Right ventricle myocardium superior (tissue), 1 donor: Measurements from ENCODE around the gene FOXN3. TPM values are rescaled to one million over a fixed set of nuclear protein-coding genes. Genes with fewer than 3 reads are reported as not detected.

ENCODE experiments used
- ATAC-seq: fragments of 200-7000 bp; cut with Tn5 transposase; one replicate; pipeline ENCODE4 v1.9.1; 2020; ENCODE audit warnings: mild to moderate bottlenecking; ENCODE audit not compliant: poor library complexity
- DNase-seq: peaks from one replicate; pipeline ENCODE4 v3.0.0-alpha.2; 2020
- intact Hi-C: fragments of 100-400 bp; cut with DNase I; formaldehyde crosslinking; loops from one replicate; pipeline ENCODE4 v1.11.2; 2022
- total RNA-seq: library from RNA; stranded (reverse); fragmentation: NEBNext Ultra II Directional; extraction: Animal tissue kit (Norgen Biotek cat#: 25700); gene quantifications from one replicate; pipeline ENCODE4 v1.2.1, GENCODE V29; 2021
- donor health status: DM: no; HTN: yes; CAD: no; lungs with severe emphysema.

FOXN3 gene
- total RNA-seq, 1 donor from 2014 or later, result 122 TPM

DNA sequence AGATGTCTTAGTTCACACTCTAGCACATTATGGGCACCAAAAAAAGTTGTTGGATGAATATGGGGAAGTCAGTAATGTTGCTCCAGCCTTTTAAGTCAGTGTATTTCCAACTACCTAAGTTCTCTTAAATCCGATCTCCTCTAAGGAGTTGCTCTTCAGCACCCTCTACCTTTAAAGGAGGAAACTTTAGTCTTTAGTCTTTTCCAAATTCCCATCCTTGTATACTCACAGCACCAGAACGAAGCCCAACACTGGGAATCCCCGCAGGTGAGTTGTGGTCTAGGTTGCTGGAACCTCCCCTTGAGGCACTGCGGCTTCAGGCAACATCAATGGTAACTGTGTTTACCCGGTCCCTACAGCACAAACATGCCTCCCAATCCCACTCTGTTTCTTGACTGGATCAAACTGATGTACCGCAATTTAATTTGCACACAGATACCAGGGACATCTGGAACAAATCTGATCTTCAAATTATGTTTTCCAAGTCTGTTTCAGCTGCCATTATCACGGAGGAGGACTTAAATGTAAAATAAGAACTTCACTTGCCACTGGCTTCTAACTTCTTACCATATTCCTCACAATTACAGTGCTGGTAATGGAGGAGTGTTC lies 179.0 kb downstream of the FOXN3 start:
- DNase-seq (no peak), ATAC-seq (peak; percentile 30)
- intact Hi-C loops, result no loop called here

DNA sequence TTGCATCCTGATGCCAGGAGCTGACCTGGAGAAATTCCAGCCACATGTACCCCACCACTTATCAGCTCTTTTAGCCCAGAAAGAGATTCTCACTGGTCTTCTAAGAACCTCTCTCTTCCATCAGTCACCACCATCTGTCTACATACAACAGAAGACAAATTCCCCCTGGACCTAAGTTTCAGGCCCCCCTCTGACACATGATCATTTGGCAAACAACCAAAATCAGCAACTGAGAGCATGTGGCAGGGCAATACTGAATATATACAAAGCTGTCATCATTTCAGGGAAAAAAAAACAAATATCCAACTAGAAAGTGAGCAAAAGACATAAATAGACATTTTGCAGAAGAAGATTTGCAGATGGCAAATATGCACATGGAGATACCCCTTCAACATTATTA lies 180.2 kb downstream of the FOXN3 start:
- DNase-seq, result no peak
- intact Hi-C loops, result no loop called here
- ATAC-seq, result no peak

DNA sequence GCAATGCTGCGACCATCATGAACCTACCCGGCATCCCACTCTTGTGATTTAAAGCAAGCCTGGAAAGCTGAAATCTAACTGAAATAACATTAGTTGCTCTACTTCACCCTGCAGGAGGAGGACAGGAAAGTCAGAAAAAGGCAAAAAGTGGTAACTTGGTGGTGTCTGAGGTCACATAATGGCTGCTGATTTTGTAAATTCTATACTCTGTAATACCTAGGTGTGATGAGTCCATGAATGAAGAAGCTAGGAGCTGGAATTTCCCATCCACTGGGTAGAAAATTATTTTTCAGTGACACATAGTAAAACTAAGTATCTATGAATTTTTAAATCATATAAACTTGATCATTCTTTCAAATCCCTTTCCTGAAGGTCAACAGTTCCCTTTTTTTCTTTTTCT lies 183.8 kb downstream of the FOXN3 start:
- DNase-seq (no peak), ATAC-seq (no peak)
- intact Hi-C loops, result no loop called here

DNA sequence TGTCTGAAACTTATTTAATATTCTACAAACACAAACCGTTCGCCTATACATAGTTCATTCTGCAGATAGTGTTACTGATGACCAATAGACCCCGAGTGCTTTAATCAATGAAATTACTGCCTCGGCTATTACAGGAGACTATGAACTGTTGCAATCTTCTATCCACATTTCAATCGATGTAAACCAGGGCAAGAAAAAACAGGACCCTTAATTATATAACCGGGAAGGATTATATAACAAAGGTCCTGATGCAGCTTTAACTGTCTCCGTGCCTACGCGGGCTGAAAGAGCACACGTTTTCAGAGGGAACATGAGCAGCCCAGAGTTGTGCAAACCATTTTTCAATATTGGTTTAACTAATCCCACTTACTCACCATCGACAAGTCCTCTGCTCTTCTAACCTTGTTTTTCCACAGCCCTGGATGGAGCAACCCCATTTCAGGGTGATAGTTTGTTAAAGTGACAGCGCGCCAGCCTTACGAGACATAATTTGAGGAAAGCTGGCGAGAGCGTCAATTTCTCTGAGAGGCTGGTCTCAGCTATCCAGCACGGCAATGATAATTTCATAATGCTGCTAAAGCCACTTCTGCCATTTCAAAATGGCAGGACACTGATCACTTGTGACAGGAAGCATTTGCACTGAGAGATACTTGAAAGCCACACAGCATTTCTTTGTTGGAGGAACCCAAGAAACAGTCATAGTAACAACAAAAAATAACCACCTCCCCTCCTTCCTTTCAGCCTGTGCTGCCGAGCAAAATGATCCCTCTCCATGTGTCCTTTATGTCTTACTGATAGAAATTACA lies 184.6 kb downstream of the FOXN3 start:
- intact Hi-C loops, result no loop called here
- no peak for ATAC-seq
- no peak for DNase-seq

DNA sequence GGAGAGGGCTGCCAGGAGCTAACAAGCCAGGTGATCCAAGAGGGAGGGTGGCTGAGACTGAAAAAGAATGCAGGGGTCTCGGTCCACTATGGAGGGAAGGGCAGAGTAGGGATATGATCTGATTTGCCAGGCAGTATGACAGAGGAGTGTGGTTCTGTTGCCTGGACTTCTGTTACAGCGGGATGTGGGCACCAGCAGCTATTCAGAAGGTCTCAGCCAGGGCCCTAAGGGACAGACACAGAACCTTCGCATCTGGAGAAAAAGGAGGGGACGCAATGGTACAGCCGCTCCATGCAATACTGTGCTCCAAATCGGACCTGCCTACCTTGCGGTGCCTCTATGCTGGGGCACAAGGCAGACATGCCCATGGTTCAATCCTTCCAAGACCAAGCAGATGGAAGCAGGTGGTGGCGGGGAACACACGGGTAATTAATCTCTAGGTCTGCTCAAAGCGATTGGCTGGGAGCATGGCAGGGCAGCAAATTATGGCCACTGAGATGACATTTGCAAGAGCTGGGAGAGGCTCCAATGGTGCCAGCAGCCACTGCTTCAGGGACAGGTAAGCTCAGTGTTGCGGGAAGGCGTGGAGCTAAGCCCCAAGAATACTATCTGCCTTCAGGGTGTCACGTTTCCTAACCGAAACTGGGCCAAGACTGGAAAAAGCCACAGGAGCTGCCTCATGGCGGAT lies 185.5 kb downstream of the FOXN3 start:
- intact Hi-C loops, result no loop called here
- ATAC-seq, result no peak
- no peak for DNase-seq

DNA sequence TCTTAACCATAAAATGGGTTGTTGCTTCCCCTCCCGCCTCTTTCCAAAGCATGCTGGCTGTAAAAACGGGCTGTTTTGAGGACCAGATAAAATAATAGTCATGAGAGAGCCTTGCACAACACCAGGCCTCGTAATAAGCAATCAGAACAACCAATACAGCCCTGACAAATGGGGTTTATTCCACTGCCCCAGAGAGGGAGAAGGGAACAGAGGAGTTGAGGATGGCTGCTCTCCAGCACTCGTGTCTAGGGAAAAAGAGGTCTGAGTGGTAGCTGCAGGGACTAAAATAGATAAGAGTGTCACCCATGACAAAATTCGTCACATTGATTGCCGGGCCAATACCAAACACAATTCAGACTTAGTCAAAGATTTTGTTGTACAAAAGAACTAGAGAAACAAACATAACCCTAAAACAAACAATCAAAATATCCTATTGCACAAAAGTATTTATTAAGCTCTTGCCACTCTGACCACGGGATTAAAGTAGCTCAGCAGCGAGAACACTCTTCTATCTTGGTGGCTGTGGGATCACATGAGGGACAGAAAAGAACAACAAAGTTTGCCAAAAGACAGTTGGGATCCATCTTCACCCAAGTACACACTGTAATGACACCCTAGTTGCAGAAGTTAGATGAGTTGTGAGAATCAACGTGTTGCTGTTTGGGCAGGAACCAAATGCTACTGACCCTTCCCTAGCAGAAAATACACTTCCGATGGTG lies 188.0 kb downstream of the FOXN3 start:
- ATAC-seq (peak; percentile 84), DNase-seq (no peak)
- intact Hi-C loops, result no loop called here

DNA sequence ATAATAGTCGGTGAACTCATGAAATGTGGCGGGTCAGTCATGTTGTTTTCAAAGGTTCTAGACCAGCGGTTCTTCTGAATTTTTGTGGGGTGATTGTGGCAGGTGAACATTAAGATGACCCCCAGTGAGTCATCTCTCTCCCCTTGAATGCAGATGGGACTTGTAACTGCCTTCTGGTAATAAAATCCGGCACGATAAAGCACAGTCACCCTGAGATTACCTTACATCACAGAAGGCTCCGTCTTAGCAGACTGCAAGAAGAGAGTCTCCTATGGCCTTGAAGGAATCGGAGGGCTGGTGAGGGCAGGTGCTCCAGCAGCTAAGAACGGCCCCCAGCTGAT lies 189.6 kb downstream of the FOXN3 start:
- ATAC-seq (no peak), DNase-seq (no peak)
- intact Hi-C loops, result no loop called here

DNA sequence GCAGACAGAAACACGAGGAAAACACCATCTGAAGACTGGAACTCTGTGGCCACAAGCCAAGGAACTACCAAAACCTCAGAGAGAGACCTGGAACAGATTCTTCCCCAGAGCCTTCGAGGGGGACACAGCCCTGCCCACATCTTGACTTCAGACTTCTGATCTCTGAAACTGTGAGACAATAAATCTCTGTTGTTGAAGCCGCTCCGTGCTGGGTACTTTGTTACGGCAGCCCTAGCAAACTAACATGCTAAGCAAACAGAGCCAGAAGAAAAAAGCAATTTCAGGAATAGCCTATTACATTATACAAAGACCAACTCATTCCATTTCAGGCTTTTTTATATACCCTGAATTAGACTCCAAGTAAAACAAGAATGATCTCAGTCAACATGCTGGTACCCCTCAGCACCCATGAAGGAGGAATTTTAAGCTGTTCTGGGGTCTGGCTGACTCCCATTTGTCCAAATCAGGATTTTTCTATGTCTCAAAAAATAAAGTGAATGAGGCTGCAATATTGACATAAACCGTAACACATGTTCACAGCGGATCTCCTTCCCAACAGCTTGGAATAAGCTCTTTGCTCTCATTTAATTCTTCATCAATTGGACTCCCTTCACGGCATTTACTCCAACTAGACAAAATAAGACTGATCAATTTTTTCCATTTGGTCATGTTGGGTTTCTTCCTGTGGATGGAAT lies 190.1 kb downstream of the FOXN3 start:
- intact Hi-C loops, result no loop called here
- ATAC-seq, result peak; percentile 44
- DNase-seq, result no peak

DNA sequence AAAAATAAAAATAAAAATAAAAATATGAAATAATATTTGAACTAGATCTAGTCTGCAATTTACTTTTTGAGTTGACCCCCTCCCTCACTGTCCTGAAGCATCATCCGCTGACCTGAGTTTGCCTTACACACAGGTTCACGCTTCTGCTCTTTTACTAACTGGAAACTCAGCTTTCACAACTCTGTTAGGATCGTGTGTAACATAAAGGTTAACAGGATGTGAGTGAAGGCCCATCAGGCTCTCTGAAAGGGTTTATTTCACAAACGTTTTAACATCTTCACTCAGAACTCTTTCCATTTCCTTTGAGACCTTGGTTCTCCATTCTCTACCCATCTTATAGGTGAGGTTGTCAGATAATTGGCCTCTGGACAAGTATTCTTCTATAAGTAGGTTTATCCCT lies 191.4 kb downstream of the FOXN3 start:
- ATAC-seq, result no peak
- no peak for DNase-seq
- intact Hi-C loops, result no loop called here

DNA sequence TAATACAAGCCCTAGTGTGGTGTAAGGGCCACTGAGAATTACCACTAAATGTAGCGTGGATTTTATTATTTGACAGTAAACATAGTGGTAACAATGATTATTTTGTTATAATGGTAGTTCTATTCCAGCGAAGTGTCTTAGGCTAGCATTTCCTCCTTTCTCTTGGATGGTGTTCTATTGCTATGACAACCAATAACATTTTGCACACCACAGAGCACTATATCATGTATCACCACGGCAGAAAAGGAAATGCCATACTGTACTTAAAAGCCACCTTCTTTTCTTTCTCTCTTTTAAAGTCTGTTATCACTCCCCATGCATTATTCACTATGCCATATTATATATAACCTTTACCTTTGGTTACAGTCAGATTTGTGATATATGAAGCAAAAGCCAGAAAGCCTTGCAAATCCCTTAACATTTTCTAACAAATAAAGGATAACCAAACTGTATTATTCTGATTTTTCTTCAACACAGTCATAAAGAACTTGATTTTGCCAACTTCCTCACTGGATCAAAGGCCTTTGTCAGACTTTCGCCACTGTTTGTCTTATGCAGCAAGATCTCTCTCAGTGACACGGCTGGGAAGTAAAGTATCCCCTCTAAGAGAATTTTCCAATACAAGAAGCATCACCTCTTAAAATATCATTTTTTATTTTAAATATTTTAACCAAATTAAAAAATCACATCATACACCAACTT lies 195.8 kb downstream of the FOXN3 start:
- DNase-seq, result no peak
- intact Hi-C loops, result no loop called here
- ATAC-seq, result peak; percentile 88

DNA sequence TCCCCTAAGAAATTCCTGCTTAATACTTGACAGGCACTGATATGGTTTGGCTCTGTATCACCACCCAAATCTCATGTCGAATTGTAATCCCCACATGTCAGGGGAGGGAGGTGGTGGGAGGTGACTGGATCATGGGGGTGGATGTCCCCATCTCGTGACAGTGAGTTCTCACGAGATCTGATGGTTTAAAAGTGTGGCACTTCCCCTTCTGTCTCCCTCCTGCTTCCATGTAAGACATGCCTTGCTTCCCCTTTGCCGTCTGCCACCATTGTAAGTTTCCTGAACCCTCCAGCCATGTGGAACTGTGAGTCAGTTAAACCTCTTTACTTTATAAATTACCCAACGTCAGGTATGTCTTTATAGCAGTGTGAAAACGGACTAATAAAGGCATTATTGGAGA lies 198.0 kb downstream of the FOXN3 start:
- ATAC-seq (no peak), DNase-seq (no peak)
- intact Hi-C loops, result no loop called here

DNA sequence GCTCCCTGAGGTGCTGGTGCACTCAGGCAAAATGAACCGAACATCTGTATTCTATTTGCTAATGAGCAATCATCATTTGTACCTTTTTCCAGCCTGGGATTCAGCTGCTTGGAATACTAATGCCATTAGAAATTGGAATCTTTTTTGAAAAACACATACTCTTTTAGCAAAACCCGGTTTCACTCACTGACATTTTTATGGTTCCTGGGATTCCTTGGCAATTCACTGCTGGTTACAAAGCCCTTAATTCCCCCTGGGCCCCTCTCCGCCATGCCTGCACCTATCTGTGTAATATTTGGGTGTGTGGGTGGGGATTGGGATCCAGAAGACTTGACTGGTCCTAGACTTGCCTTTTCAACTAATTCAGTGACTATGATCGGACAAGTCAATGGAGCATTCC lies 199.1 kb downstream of the FOXN3 start:
- no peak for DNase-seq
- intact Hi-C loops, result no loop called here
- ATAC-seq, result no peak

DNA sequence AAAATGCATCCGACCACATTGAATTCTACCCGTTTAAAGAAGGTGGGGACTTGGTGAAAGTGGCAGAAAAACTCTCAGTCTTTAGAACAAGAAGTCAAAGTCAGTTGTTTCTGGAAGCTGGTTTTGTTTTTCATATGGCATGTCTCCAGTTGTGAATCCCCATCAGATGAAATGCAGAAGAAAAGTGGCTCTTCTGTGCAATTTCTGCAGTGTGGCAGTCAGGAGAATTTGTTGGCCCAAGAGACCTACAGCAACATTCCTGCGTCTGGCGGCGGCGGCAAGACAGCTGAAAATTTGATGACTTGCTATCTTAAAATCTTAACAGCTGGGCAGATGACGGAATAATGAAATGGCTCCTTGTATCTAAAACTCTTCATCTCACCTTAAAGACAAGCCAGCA lies 201.5 kb downstream of the FOXN3 start:
- no peak for ATAC-seq
- intact Hi-C loops, result no loop called here
- DNase-seq, result no peak

DNA sequence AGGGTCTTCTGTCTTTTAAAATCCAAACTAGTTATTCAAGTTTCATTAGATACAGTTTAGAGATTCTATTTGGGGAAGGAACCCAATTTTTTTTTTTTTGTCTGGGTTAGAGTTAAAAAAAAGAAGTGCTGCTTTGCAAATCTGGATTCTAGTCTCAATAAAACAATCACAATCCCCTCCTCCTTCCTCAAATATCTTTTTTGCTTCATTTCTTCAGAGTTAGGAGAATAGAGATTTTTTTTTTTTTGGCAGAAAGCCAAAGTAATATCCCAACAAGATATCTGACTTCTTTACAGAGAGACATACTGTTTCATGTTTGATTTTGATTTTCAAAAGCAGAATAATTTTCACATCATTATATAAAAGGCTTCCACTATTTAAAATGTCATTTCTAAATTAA lies 201.9 kb downstream of the FOXN3 start:
- intact Hi-C loops, result no loop called here
- ATAC-seq (no peak), DNase-seq (no peak)

DNA sequence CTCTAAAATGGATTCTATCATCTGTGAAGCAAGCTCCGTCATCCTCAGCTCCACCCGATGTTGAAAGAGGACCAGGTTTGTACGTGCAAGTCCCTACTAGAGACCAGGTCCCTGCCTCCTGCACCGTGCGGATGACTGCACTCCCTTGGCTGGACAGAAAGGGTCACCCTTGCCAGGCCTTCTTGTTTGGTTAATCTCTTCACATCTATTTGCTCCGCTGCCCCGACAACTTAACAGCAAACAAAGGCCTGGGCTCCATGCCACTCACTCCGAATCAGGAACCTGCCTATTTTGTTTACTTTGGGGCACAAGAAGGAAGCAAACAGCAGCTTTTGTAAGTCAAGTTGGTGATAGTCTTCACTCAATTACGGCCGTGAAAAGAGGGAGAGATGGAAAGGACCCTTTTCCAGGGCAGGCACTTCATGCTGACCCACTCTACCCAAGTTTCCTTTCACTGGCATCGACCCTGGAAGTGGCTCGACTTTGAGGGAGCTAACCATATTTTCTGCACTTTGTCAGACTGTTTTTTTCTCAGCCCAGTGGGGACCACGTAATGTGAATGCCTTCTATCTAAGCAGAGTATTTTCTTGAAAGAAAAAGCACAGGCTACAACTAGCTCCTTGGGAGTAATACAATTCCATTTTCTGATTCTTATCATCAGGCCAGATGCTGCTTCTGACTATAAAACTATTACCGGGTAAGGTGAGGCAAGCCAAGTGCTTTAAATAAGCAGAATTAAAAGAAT lies 202.6 kb downstream of the FOXN3 start:
- ATAC-seq (peak; percentile 94), DNase-seq (peak; percentile 79)
- intact Hi-C loops, result no loop called here

DNA sequence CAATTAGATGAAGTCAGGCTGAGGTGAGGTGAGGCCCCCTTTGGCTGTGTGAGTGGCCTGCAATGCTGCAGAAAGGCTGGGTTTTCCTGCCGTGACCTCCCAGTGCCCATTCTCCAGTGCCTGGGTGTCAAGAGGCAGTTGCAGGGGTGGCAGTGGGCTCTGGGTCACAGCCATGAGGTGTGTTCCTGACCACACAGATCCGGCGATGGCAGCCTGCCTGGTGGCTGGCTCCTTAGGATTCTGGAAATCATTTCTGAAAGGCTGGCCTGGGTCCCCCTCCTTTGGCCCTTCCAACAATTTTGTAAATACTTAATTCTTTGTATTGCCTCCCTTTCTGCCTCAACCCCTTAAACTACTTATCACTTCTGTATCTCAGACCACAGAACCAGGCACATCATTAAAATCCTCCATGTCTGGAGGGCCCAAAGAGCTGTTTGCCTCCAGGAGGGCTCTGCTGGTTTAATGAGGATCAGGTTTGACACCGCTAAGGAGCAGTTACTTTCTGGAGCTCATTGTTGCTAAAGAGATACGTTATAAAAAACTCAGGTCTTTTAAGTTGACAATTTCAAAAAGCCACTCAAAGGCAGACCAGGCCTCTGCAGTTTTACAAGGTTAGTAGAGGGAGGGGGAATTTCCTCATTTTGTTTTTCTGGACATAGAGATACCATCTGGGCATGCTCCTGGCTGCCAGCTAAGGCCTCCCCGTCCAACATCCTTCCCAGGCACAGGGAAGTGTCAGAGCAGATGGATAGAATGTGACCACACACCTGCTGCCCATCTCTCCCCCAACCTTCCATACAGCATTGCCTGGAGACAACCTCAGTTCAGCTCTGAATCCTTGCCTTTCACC lies 204.4 kb downstream of the FOXN3 start:
- DNase-seq, result no peak
- intact Hi-C loops, result no loop called here
- no peak for ATAC-seq

DNA sequence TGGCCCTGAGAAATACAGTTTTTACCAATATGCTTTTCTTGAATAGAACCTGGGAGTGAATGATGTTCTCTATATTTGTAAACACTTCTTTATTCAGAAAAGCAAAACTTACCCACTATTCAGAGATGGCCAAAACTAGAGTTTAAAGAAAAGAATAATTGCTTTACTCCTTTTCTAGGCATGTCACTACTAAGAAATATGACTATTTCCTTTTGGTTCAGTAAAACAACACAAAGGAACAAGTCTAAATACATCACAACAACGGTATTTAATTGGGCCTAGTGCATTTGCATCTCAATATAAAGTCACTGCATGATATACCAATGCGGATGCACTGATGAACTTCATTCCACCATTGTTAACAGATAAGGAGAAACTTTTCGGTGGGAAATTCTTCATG lies 207.5 kb downstream of the FOXN3 start:
- intact Hi-C loops, result no loop called here
- no peak for ATAC-seq

More for the DNA sequence above, 207.5 kb downstream of the FOXN3 start:
- no peak for DNase-seq
